ENCODE measurements around the gene DIS3L2. TPM values are rescaled to one million over a fixed set of nuclear protein-coding genes. Genes with fewer than 3 reads are reported as not detected.
"Not testable (repeated sequence)": the region's sequence is repeated elsewhere in the genome, so short reads cannot be mapped to it uniquely, and the experiment has no call there.

Gene DIS3L2
- total and polyA plus RNA-seq, 2 of the 4 experiments (the other 2 are of a cell fraction), result 14.7 to 19.2 TPM

DNA sequence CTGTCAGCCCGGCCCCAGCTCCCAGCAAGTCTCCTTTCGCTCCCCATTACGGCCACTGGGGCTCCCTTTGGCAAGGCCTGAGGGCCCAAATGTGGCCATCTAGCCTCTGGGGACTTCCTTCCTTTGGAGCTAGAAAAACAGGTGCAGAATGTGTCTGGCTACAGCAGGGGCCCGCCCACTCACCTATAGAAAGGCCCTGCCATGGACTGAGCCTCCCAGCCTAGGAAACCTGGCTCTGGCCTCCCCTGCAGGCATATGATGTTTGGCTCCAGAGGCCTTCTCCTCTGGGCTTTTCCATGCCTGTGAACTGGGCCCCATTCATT, 361.8 kb downstream of the DIS3L2 start:
- Histone ChIP-seq H3K4me2 (ENCODE audit: low read depth, low read length) (no peak overlapping the region), H3K56ac (ENCODE audit: extremely low read depth, insufficient read depth, low read length) (no peak overlapping the region), H2AK5ac (ENCODE audit: low read depth, low read length) (no peak overlapping the region), H3K79me1 (ENCODE audit: low read depth in 1 of 2, low read length in 2 of 2) (no peaks in the 10 kb centered on the region), H3K18ac (ENCODE audit: low read depth, low read length) (no peak overlapping the region), H3K27ac (ENCODE audit: insufficient read depth, low read length) (no peak overlapping the region), H2AK9ac (replicated peaks; ENCODE audit: low read depth, low read length, poor library complexity) (no peak overlapping the region), H3K4me1 (ENCODE audit: control insufficient read depth, insufficient read depth, low read length) (no peaks in the 10 kb centered on the region), H2BK20ac (ENCODE audit: low read depth, low read length) (no peak overlapping the region), H3K9me3 (ENCODE audit: control insufficient read depth, insufficient read depth, low read length) (no peaks in the 10 kb centered on the region), H2BK120ac (ENCODE audit: low read depth, low read length) (no peak overlapping the region), H3K23ac (ENCODE audit: low read depth, low read length) (no peak overlapping the region), H3K14ac (replicated peaks; ENCODE audit: low read depth, low read length) (no peak overlapping the region), H2BK15ac (ENCODE audit: low read depth, low read length) (no peak overlapping the region), H3K9me1 (ENCODE audit: insufficient read depth, low read length) (peaks cover 4% of the 10 kb centered on the region; the same call in 1 of the 2 replicates), H2AFZ (replicated peaks; ENCODE audit: low read length, poor library complexity) (no peak overlapping the region), H3K36me3 (ENCODE audit: control insufficient read depth, insufficient read depth, low read length) (no peaks in the 10 kb centered on the region), H4K5ac (ENCODE audit: low read depth, low read length) (no peak overlapping the region), H4K91ac (ENCODE audit: insufficient read depth, low read depth, low read length) (no peak overlapping the region), H3K4ac (ENCODE audit: low read depth, low read length) (no peak overlapping the region), H3K4me3 (ENCODE audit: insufficient read depth, low read depth, low read length) (no peak overlapping the region), H4K8ac (ENCODE audit: low read depth in 2 of 2, low read length in 2 of 2) (no peak overlapping the region), H2BK5ac (ENCODE audit: low read depth, low read length, poor library complexity, severe bottlenecking) (no peak overlapping the region), H3K9ac (ENCODE audit: low read depth, low read length) (no peak overlapping the region), H4K20me1 (ENCODE audit: insufficient read depth, low read length) (peaks cover 12% of the 10 kb centered on the region), H3K27me3 (ENCODE audit: control insufficient read depth, insufficient read depth, low read length) (no peaks in the 10 kb centered on the region)
- DNase-seq (no peak), ATAC-seq (ENCODE audit: low read depth) (no peak)
- intact Hi-C loops (cut with micrococcal nuclease) (no loop called here), in situ Hi-C loops (cut with MboI; ENCODE audit: low sequenced_read_pairs) (no loop called here), dilution Hi-C loops (cut with HindIII; ENCODE audit: low sequenced_read_pairs, unreplicated experiment) (no loop called here)
- POLR2A ChIA-PET (ENCODE audit: unreplicated experiment), result no interaction called here
- CTCF ChIA-PET, result no interaction called here
- no peak for TF ChIP-seq MAFK (IDR thresholded peaks at IDR 0.05; ENCODE audit: low read depth, low read length)
- TF ChIP-seq FOS (IDR thresholded peaks at IDR 0.05; ENCODE audit: low read depth, low read length), result no peak
- TF ChIP-seq RFX5 (IDR thresholded peaks at IDR 0.05; ENCODE audit: low read depth, low read length), result no peak
- TF ChIP-seq CHD1 (IDR thresholded peaks at IDR 0.05; ENCODE audit: low read depth, low read length), result no peak
- TF ChIP-seq MAZ (IDR thresholded peaks at IDR 0.05; ENCODE audit: borderline replicate concordance, low read depth, low read length), result no peak
- TF ChIP-seq, protein P1, sequence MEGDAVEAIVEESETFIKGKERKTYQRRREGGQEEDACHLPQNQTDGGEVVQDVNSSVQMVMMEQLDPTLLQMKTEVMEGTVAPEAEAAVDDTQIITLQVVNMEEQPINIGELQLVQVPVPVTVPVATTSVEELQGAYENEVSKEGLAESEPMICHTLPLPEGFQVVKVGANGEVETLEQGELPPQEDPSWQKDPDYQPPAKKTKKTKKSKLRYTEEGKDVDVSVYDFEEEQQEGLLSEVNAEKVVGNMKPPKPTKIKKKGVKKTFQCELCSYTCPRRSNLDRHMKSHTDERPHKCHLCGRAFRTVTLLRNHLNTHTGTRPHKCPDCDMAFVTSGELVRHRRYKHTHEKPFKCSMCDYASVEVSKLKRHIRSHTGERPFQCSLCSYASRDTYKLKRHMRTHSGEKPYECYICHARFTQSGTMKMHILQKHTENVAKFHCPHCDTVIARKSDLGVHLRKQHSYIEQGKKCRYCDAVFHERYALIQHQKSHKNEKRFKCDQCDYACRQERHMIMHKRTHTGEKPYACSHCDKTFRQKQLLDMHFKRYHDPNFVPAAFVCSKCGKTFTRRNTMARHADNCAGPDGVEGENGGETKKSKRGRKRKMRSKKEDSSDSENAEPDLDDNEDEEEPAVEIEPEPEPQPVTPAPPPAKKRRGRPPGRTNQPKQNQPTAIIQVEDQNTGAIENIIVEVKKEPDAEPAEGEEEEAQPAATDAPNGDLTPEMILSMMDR (conservative IDR thresholded peaks at IDR 0.05; ENCODE audit: low read depth, low read length), result no peak
- no peak for TF ChIP-seq RCOR1 (IDR thresholded peaks at IDR 0.05; ENCODE audit: insufficient replicate concordance, low read length)
- no TSS peak for BruUV-seq (replicated peaks)
- WGBS, 2 experiments (ENCODE audit: extremely low coverage in 2 of 2, insufficient read length in 1 of 2), result 72% methylated on average over 2 of the region's 4 CpGs; no CpG with 5 or more reads in 1 of the 2 experiments

DNA sequence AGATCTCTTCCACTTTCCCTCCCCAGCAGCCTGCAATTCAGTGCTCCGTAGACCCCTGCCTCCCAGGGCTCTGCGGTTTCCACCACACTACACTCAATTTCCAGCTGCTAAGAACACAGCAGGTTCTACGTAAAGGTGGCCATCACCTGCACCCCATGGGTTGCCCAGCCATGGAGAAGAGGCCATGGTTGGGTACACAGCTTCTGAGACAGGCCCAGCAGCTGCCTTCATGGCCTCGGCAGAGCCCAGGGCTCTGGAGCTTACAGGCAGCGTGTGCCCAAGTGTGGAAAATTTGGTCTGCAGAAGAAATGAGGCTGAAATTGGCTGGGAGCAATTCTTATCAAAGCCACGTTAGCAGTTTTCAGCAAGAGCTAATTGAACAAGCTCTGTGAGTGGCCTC, 362.5 kb downstream of the DIS3L2 start:
- H4K5ac ChIP-seq (ENCODE audit: low read depth, low read length); BruUV-seq (replicated peaks); H3K36me3 ChIP-seq (ENCODE audit: control insufficient read depth, insufficient read depth, low read length); ATAC-seq (ENCODE audit: low read depth); dilution Hi-C loops (cut with HindIII; ENCODE audit: low sequenced_read_pairs, unreplicated experiment); H2BK15ac ChIP-seq (ENCODE audit: low read depth, low read length); H3K9ac ChIP-seq (ENCODE audit: low read depth, low read length); H3K4ac ChIP-seq (ENCODE audit: low read depth, low read length); H2AK9ac ChIP-seq (replicated peaks; ENCODE audit: low read depth, low read length, poor library complexity); in situ Hi-C loops (cut with MboI; ENCODE audit: low sequenced_read_pairs); H2BK5ac ChIP-seq (ENCODE audit: low read depth, low read length, poor library complexity, severe bottlenecking); H2BK120ac ChIP-seq (ENCODE audit: low read depth, low read length); DNase-seq; POLR2A ChIA-PET (ENCODE audit: unreplicated experiment); H4K91ac ChIP-seq (ENCODE audit: insufficient read depth, low read depth, low read length); H2AK5ac ChIP-seq (ENCODE audit: low read depth, low read length); H3K56ac ChIP-seq (ENCODE audit: extremely low read depth, insufficient read depth, low read length); H2AFZ ChIP-seq (replicated peaks; ENCODE audit: low read length, poor library complexity); H3K18ac ChIP-seq (ENCODE audit: low read depth, low read length); H3K27ac ChIP-seq (ENCODE audit: insufficient read depth, low read length); intact Hi-C loops (cut with micrococcal nuclease); H2BK20ac ChIP-seq (ENCODE audit: low read depth, low read length); CTCF ChIA-PET; H3K4me3 ChIP-seq (ENCODE audit: insufficient read depth, low read depth, low read length); H4K8ac ChIP-seq (ENCODE audit: low read depth in 2 of 2, low read length in 2 of 2); H3K23ac ChIP-seq (ENCODE audit: low read depth, low read length); H3K9me1 ChIP-seq (ENCODE audit: insufficient read depth, low read length); H3K79me1 ChIP-seq (ENCODE audit: low read depth in 1 of 2, low read length in 2 of 2); H3K27me3 ChIP-seq (ENCODE audit: control insufficient read depth, insufficient read depth, low read length); H3K9me3 ChIP-seq (ENCODE audit: control insufficient read depth, insufficient read depth, low read length); H3K4me2 ChIP-seq (ENCODE audit: low read depth, low read length); H3K4me1 ChIP-seq (ENCODE audit: control insufficient read depth, insufficient read depth, low read length); H3K14ac ChIP-seq (replicated peaks; ENCODE audit: low read depth, low read length): not testable (repeated sequence)
- WGBS, 2 experiments (ENCODE audit: extremely low coverage in 2 of 2, insufficient read length in 1 of 2), result 80% methylated on average over 1 of the region's 6 CpGs; no CpG with 5 or more reads in 1 of the 2 experiments
- H4K20me1 ChIP-seq (ENCODE audit: insufficient read depth, low read length), result peaks cover 12% of the 10 kb centered on the region
